A549 (cell line): ENCODE data around the gene HRH4. TPM values are rescaled to one million over a fixed set of nuclear protein-coding genes. Genes with fewer than 3 reads are reported as not detected.

Experiments used
- ATAC-seq, 2 experiments: fragments of 200-7000 bp in 1 of 2; fragments of >200 bp in 1 of 2; cut with Nextera tagmentation in 1 of 2; cut with Tn5 transposase in 1 of 2; 3 replicates each; pipeline versions ENCODE4 v1.8.0 to v1.9.1; 2018 to 2020; ENCODE audit warnings: mild to moderate bottlenecking in 1 of 2, moderate library complexity in 1 of 2
- CTCF ChIA-PET: fragments of 300-600 bp; sonication (Branson Sonifier 250); formaldehyde crosslinking; extraction: SDS; loops from one replicate; lab custom pipeline; 2021; ENCODE audit warnings: antibody characterized with exemption, inconsistent platforms; lab: Yijun Ruan, JAX
- POLR2A ChIA-PET: fragments of 350-600 bp; formaldehyde crosslinking; extraction: SDS; loops from one replicate; lab custom pipeline; 2021; ENCODE audit warnings: antibody characterized with exemption, inconsistent platforms; lab: Yijun Ruan, JAX
- DNase-seq, 2 experiments: peaks; one replicate each; pipeline versions ENCODE4 v3.0.0 to v3.0.0-alpha.2; 2011 to 2016; ENCODE audit warnings: low read depth in 1 of 2, low spot score in 1 of 2
- FAIRE-seq: peaks from 2 replicates; lab custom pipeline; 2011; peaks lifted over from hg19 to GRCh38; lab: Jason Lieb, UNC
- H3K27ac ChIP-seq, 2 experiments: fragments of >200 bp; sonication (Bioruptor Twin); formaldehyde crosslinking; 3 replicates each; pipeline ENCODE4 v1.5.1; 2016 to 2017
- H3K4me1 ChIP-seq: fragments of >200 bp; sonication (Bioruptor Twin); formaldehyde crosslinking; 3 replicates; pipeline ENCODE4 v1.6.1; 2016
- H3K4me2 ChIP-seq: fragments of >200 bp; sonication (Bioruptor Twin); formaldehyde crosslinking; 3 replicates; pipeline ENCODE4 v1.6.1; 2016
- H3K4me3 ChIP-seq: fragments of >200 bp; sonication (Bioruptor Twin); formaldehyde crosslinking; 3 replicates; pipeline ENCODE4 v1.5.1; 2016
- H3K9me3 ChIP-seq: fragments of >200 bp; sonication (Bioruptor Twin); formaldehyde crosslinking; 3 replicates; pipeline ENCODE4 v1.6.1; 2016
- CBX2 ChIP-seq: fragments of 200-600 bp; sonication (generic); IDR thresholded peaks from 2 replicates; pipeline ENCODE4 v1.6.1; 2016; ENCODE audit warnings: low read depth, mild to moderate bottlenecking, borderline replicate concordance
- CBX8 ChIP-seq: fragments of 200-600 bp; sonication (generic); IDR thresholded peaks from 2 replicates; pipeline ENCODE4 v1.6.1; 2016
- CHD2 ChIP-seq: fragments of 150-350 bp; IDR thresholded peaks from 2 replicates; pipeline ENCODE4 v1.6.1; 2014; ENCODE audit warnings: low read length; ENCODE audit not compliant: partially characterized antibody
- EHMT2 ChIP-seq: fragments of 200-600 bp; sonication (generic); IDR thresholded peaks from 2 replicates; pipeline ENCODE4 v1.6.1; 2016; ENCODE audit warnings: antibody characterized with exemption, low read depth, mild to moderate bottlenecking, moderate library complexity
- EP300 ChIP-seq, 2 experiments: fragments of >200 bp; sonication (Bioruptor Twin); formaldehyde crosslinking; IDR thresholded peaks; 2 replicates in 1 of 2; 3 replicates in 1 of 2; pipeline ENCODE4 v1.6.1; 2016 to 2017
- FOSB ChIP-seq: fragments of 250-450 bp; sonication (Bioruptor Pico); IDR thresholded peaks from 2 replicates; pipeline ENCODE4 v1.5.0; 2020; ENCODE audit warnings: mild to moderate bottlenecking, moderate library complexity
- HOXB13 ChIP-seq: fragments of 250-450 bp; sonication (Bioruptor Pico); IDR thresholded peaks from 2 replicates; pipeline ENCODE4 v1.5.0; 2020; ENCODE audit warnings: low read depth, mild to moderate bottlenecking, moderate library complexity
- HOXB5 ChIP-seq: fragments of 250-450 bp; sonication (Bioruptor Pico); IDR thresholded peaks from 2 replicates; pipeline ENCODE4 v1.5.0; 2020; ENCODE audit warnings: mild to moderate bottlenecking, moderate library complexity
- KDM5A ChIP-seq: fragments of 200-600 bp; sonication (generic); IDR thresholded peaks from 2 replicates; pipeline ENCODE4 v1.6.1; 2016; ENCODE audit warnings: antibody characterized with exemption, mild to moderate bottlenecking
- MAFK ChIP-seq: fragments of 450-650 bp; IDR thresholded peaks from 2 replicates; pipeline ENCODE4 v1.6.1; 2014; ENCODE audit not compliant: partially characterized antibody
- PBX3 ChIP-seq: IDR thresholded peaks from 2 replicates; pipeline ENCODE4 v1.6.1; 2012
- POLR2A ChIP-seq: IDR thresholded peaks from 2 replicates; pipeline ENCODE4 v1.6.1; 2012; ENCODE audit warnings: mild to moderate bottlenecking, low read length
- RAD21 ChIP-seq, 2 experiments: fragments of >200 bp in 1 of 2; sonication (Bioruptor Twin) in 1 of 2; formaldehyde crosslinking in 1 of 2; IDR thresholded peaks in 1 of 2; conservative IDR thresholded peaks in 1 of 2; 2 replicates in 1 of 2; 3 replicates in 1 of 2; pipeline ENCODE4 v1.6.1; 2012 to 2018; ENCODE audit warnings: inconsistent platforms in 1 of 2
- SREBF2 ChIP-seq: fragments of 450-650 bp; IDR thresholded peaks from 2 replicates; pipeline ENCODE4 v1.6.1; 2014; ENCODE audit warnings: mild to moderate bottlenecking, moderate library complexity
- TFCP2L1 ChIP-seq: fragments of 250-450 bp; sonication (Bioruptor Pico); IDR thresholded peaks from 2 replicates; pipeline ENCODE4 v1.5.0; 2021; ENCODE audit warnings: mild to moderate bottlenecking
- ZFP36 ChIP-seq: fragments of 450-650 bp; IDR thresholded peaks from 2 replicates; pipeline ENCODE4 v1.6.1; 2014; ENCODE audit warnings: borderline replicate concordance; ENCODE audit not compliant: partially characterized antibody
- WGBS: methylation state at CpG from one replicate; pipeline ENCODE4 v1.1.6; 2017; ENCODE audit errors: missing lambda C conversion rate; 5-methylcytosine and 5-hydroxymethylcytosine counted together
- polyA plus RNA-seq, 4 experiments: library from polyadenylated mRNA; depleted of rRNA in 3 of 4; stranded (reverse); fragments of >200 nt; fragmentation: RNase III in 1 of 4; extraction: RNeasy Plus Mini Kit Qiagen cat#74134 plus additional on column Dnase treatment in 1 of 4; gene quantifications; 2 replicates in 3 of 4; 3 replicates in 1 of 4; pipeline ENCODE4 v1.2.3, GENCODE V29; 2011 to 2017
- TF ChIP-seq, protein P1 (sequence below): fragments of >200 bp; sonication (Bioruptor Twin); formaldehyde crosslinking; IDR thresholded peaks from 3 replicates; pipeline ENCODE4 v1.5.1; 2016
- TF ChIP-seq, protein P2 (sequence below): fragments of 150-350 bp; IDR thresholded peaks from 2 replicates; pipeline ENCODE4 v1.6.1; 2014; ENCODE audit warnings: low read depth, mild to moderate bottlenecking, low read length

Gene HRH4
- polyA plus RNA-seq, 2 of the 4 experiments (the other 2 are of a cell fraction): 0.04 to 0.08 TPM

- TF ChIP-seq MAFK: no peak
- no peak for TF ChIP-seq SREBF2
- no peak for TF ChIP-seq CHD2
- TF ChIP-seq TFCP2L1 (CRISPR knock-in tag): no peak
- no peak for TF ChIP-seq FOSB (CRISPR knock-in tag)
- TF ChIP-seq HOXB5: no peak
- no peak for TF ChIP-seq POLR2A
- no peak for TF ChIP-seq RAD21 (conservative IDR thresholded peaks at IDR 0.05 in 1 of 2, IDR thresholded peaks at IDR 0.05 in 1 of 2)
- TF ChIP-seq, protein P1, sequence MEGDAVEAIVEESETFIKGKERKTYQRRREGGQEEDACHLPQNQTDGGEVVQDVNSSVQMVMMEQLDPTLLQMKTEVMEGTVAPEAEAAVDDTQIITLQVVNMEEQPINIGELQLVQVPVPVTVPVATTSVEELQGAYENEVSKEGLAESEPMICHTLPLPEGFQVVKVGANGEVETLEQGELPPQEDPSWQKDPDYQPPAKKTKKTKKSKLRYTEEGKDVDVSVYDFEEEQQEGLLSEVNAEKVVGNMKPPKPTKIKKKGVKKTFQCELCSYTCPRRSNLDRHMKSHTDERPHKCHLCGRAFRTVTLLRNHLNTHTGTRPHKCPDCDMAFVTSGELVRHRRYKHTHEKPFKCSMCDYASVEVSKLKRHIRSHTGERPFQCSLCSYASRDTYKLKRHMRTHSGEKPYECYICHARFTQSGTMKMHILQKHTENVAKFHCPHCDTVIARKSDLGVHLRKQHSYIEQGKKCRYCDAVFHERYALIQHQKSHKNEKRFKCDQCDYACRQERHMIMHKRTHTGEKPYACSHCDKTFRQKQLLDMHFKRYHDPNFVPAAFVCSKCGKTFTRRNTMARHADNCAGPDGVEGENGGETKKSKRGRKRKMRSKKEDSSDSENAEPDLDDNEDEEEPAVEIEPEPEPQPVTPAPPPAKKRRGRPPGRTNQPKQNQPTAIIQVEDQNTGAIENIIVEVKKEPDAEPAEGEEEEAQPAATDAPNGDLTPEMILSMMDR: no peak
- TF ChIP-seq, protein P2, sequence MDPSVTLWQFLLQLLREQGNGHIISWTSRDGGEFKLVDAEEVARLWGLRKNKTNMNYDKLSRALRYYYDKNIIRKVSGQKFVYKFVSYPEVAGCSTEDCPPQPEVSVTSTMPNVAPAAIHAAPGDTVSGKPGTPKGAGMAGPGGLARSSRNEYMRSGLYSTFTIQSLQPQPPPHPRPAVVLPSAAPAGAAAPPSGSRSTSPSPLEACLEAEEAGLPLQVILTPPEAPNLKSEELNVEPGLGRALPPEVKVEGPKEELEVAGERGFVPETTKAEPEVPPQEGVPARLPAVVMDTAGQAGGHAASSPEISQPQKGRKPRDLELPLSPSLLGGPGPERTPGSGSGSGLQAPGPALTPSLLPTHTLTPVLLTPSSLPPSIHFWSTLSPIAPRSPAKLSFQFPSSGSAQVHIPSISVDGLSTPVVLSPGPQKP: no peak
- TF ChIP-seq EHMT2: no peak
- no peak for TF ChIP-seq EP300 (IDR thresholded peaks at IDR 0.05)
- TF ChIP-seq CBX2: no peak
- TF ChIP-seq, all 56 proteins: peak for 0
- Histone ChIP-seq H3K9me3 (no peaks in the 10 kb centered on the region), H3K4me1 (no peaks in the 10 kb centered on the region), H3K4me3 (no peak overlapping the region), H3K27ac (no peak overlapping the region), H3K4me2 (no peak overlapping the region)
- ChIA-PET CTCF (interaction anchor here (1.2 to 1.6 kb wide), 2 partner anchors 13 to 28 kb away, joined by 3 to 4 read pairs; no protein-coding TSS in a partner anchor), POLR2A (no interaction called here)
- ATAC-seq (no peak), FAIRE-seq (no peak), DNase-seq (no peak)
- WGBS: 92% methylated on average over 4 of the region's 4 CpGs
Measured at GRCh38 chr18:24459772-24460171, 665 bp upstream of the HRH4 start.

DNA sequence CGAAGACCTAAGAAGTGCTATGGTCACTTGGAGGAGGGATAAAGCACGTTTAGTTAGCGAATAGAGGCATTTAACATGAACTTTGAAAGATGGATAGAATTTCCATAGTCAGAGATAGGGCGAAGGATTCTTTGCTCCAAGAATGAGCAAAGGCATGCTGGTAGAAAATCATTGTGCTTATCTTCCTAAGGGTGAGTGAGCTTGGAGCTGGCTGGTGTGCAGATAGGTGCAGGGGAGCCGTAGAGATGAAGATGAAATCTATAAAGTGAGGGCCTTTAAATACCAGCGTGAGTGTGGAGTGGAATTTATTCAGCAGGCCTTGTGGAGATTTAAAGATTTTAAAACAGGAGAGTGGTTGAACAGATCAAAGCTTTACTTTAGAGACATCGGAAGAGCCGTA is 1.6 kb downstream of the HRH4 start:
- 89% methylated on average over 8 of the region's 8 CpGs for WGBS
- no peak for DNase-seq
- ATAC-seq: no peak
- H3K27ac ChIP-seq: no peak overlapping the region
- ChIA-PET POLR2A (no interaction called here), CTCF (interaction anchor here (1.3 kb wide), 1 partner anchor 27 kb away, joined by 7 read pairs; no protein-coding TSS in a partner anchor)
- H3K9me3 ChIP-seq: no peaks in the 10 kb centered on the region
- no peaks in the 10 kb centered on the region for H3K4me1 ChIP-seq
- no peak overlapping the region for H3K4me3 ChIP-seq
- TF ChIP-seq PBX3: no peak
- no peak for FAIRE-seq
- no peak overlapping the region for H3K4me2 ChIP-seq

GRCh38 chr18:24462838-24463775 is 2.7 kb downstream of the HRH4 start:
- 70% methylated on average over 5 of the region's 5 CpGs for WGBS
- FAIRE-seq (no peak), DNase-seq (no peak), ATAC-seq (no peak)
- CTCF ChIA-PET: interaction anchor here (1.3 kb wide), 1 partner anchor 26 kb away, joined by 7 read pairs; no protein-coding TSS in a partner anchor
- POLR2A ChIA-PET: no interaction called here
- Histone ChIP-seq H3K9me3 (no peaks in the 10 kb centered on the region), H3K4me2 (no peak overlapping the region), H3K27ac (no peak overlapping the region), H3K4me3 (no peak overlapping the region), H3K4me1 (no peaks in the 10 kb centered on the region)
- TF ChIP-seq ZFP36: no peak
- no peak for TF ChIP-seq EHMT2
- TF ChIP-seq HOXB13 (CRISPR knock-in tag): no peak
- no peak for TF ChIP-seq CBX8
- TF ChIP-seq KDM5A: no peak
- TF ChIP-seq MAFK: no peak
